ENCODE data around the gene TMEM244. TPM values are rescaled to one million over a fixed set of nuclear protein-coding genes. Genes with fewer than 3 reads are reported as not detected.

Gene TMEM244
- total and polyA plus RNA-seq, 2 of the 4 experiments (the other 2 are of a cell fraction), result 0.21 to 0.36 TPM

GRCh38 chr6:129845696-129846095 lies 15.4 kb downstream of the TMEM244 start:
- no TSS peak for BruUV-seq (replicated peaks)
- H3K4ac ChIP-seq (ENCODE audit: low read depth, low read length), result no peak overlapping the region
- WGBS, 2 experiments (ENCODE audit: extremely low coverage in 2 of 2, insufficient read length in 1 of 2), result no CpG with 5 or more reads among the region's 2 CpGs
- CTCF ChIA-PET, result interaction anchor here (1.2 kb wide), 1 partner anchor 70 kb away, joined by 4 read pairs; no protein-coding TSS in a partner anchor
- no peak overlapping the region for H3K23ac ChIP-seq (ENCODE audit: low read depth, low read length)
- no peak overlapping the region for H2BK15ac ChIP-seq (ENCODE audit: low read depth, low read length)
- TF ChIP-seq POLR2A (IDR thresholded peaks at IDR 0.05; ENCODE audit: low read depth, low read length), result no peak
- no peak for TF ChIP-seq CEBPB (IDR thresholded peaks at IDR 0.05; ENCODE audit: low read depth, low read length)
- no peak for TF ChIP-seq RAD21 (IDR thresholded peaks at IDR 0.05; ENCODE audit: low read length)
- no peak for TF ChIP-seq CTCF (conservative IDR thresholded peaks at IDR 0.05; ENCODE audit: low read depth, low read length)
- TF ChIP-seq FOS (IDR thresholded peaks at IDR 0.05; ENCODE audit: low read depth, low read length), result no peak
- intact Hi-C loops (cut with micrococcal nuclease), result no loop called here
- no peak overlapping the region for H4K91ac ChIP-seq (ENCODE audit: insufficient read depth, low read depth, low read length)
- no peak overlapping the region for H4K5ac ChIP-seq (ENCODE audit: low read depth, low read length)
- H3K18ac ChIP-seq (ENCODE audit: low read depth, low read length), result no peak overlapping the region
- in situ Hi-C loops (cut with MboI; ENCODE audit: low sequenced_read_pairs), result no loop called here
- H2BK120ac ChIP-seq (ENCODE audit: low read depth, low read length), result no peak overlapping the region
- no peaks in the 10 kb centered on the region for H3K27me3 ChIP-seq (ENCODE audit: control insufficient read depth, insufficient read depth, low read length)
- peaks cover 5% of the 10 kb centered on the region for H3K4me1 ChIP-seq (ENCODE audit: control insufficient read depth, insufficient read depth, low read length)
- no peak overlapping the region for H3K9ac ChIP-seq (ENCODE audit: low read depth, low read length)
- H3K14ac ChIP-seq (replicated peaks; ENCODE audit: low read depth, low read length), result no peak overlapping the region
- no peak overlapping the region for H4K8ac ChIP-seq (ENCODE audit: low read depth in 2 of 2, low read length in 2 of 2)
- dilution Hi-C loops (cut with HindIII; ENCODE audit: low sequenced_read_pairs, unreplicated experiment), result no loop called here
- no peaks in the 10 kb centered on the region for H4K20me1 ChIP-seq (ENCODE audit: insufficient read depth, low read length)
- DNase-seq (no peak), ATAC-seq (ENCODE audit: low read depth) (no peak)
- no peak overlapping the region for H2AFZ ChIP-seq (replicated peaks; ENCODE audit: low read length, poor library complexity)
- POLR2A ChIA-PET (ENCODE audit: unreplicated experiment), result no interaction called here
- no peak overlapping the region for H2BK5ac ChIP-seq (ENCODE audit: low read depth, low read length, poor library complexity, severe bottlenecking)
- H3K27ac ChIP-seq (ENCODE audit: insufficient read depth, low read length), result no peak overlapping the region
- no peaks in the 10 kb centered on the region for H3K36me3 ChIP-seq (ENCODE audit: control insufficient read depth, insufficient read depth, low read length)
- H3K79me1 ChIP-seq (ENCODE audit: low read depth in 1 of 2, low read length in 2 of 2), result no peaks in the 10 kb centered on the region
- no peak overlapping the region for H3K56ac ChIP-seq (ENCODE audit: extremely low read depth, insufficient read depth, low read length)
- H2BK20ac ChIP-seq (ENCODE audit: low read depth, low read length), result no peak overlapping the region
- H3K4me2 ChIP-seq (ENCODE audit: low read depth, low read length), result no peak overlapping the region
- no peaks in the 10 kb centered on the region for H3K9me1 ChIP-seq (ENCODE audit: insufficient read depth, low read length)
- H3K9me3 ChIP-seq (ENCODE audit: control insufficient read depth, insufficient read depth, low read length), result peaks cover 2% of the 10 kb centered on the region; the same call in 1 of the 2 replicates
- H2AK5ac ChIP-seq (ENCODE audit: low read depth, low read length), result no peak overlapping the region
- H3K4me3 ChIP-seq (ENCODE audit: insufficient read depth, low read depth, low read length), result no peak overlapping the region
- H2AK9ac ChIP-seq (replicated peaks; ENCODE audit: low read depth, low read length, poor library complexity), result no peak overlapping the region

All from IMR-90 (cell line).